ENCODE measurements around the gene CFL1.
"Not testable (repeated sequence)": the region's sequence is repeated elsewhere in the genome, so short reads cannot be mapped to it uniquely, and the experiment has no call there.

CFL1 gene

GRCh38 chr11:65895482-65895981, 37.6 kb upstream of the CFL1 start:
- H3K36me3 ChIP-seq: no peaks in the 10 kb centered on the region
- no peak for DNase-seq
- H3K27ac ChIP-seq: no peak overlapping the region
- no peaks in the 10 kb centered on the region for H3K9me3 ChIP-seq (ENCODE audit: severe bottlenecking)
- no peaks in the 10 kb centered on the region for H3K27me3 ChIP-seq (ENCODE audit: insufficient read depth, low read depth, severe bottlenecking)
- no peak overlapping the region for H3K4me3 ChIP-seq (ENCODE audit: low read depth, low read length)
- no peak for TF ChIP-seq CTCF (IDR thresholded peaks at IDR 0.05; ENCODE audit: low read depth, low read length)

GRCh38 chr11:65894034-65894591, 36.1 kb upstream of the CFL1 start:
- Histone ChIP-seq H3K4me3 (ENCODE audit: low read depth, low read length) (no peak overlapping the region; the same call in 1 of the 2 replicates), H3K9me3 (ENCODE audit: severe bottlenecking) (no peaks in the 10 kb centered on the region), H3K36me3 (no peaks in the 10 kb centered on the region), H3K27me3 (ENCODE audit: insufficient read depth, low read depth, severe bottlenecking) (no peaks in the 10 kb centered on the region), H3K27ac (peak overlapping the region; percentile 66)
- TF ChIP-seq CTCF (IDR thresholded peaks at IDR 0.05; ENCODE audit: low read depth, low read length): no peak
- no peak for DNase-seq

GRCh38 chr11:65892661-65893317, 34.8 kb upstream of the CFL1 start:
- no peaks in the 10 kb centered on the region for H3K9me3 ChIP-seq (ENCODE audit: severe bottlenecking)
- H3K27me3 ChIP-seq (ENCODE audit: insufficient read depth, low read depth, severe bottlenecking): no peaks in the 10 kb centered on the region
- no peak for TF ChIP-seq CTCF (IDR thresholded peaks at IDR 0.05; ENCODE audit: low read depth, low read length)
- H3K27ac ChIP-seq: no peak overlapping the region
- H3K4me3 ChIP-seq (ENCODE audit: low read depth, low read length): no peak overlapping the region
- H3K36me3 ChIP-seq: no peaks in the 10 kb centered on the region
- no peak for DNase-seq

- H3K36me3 ChIP-seq; H3K9me3 ChIP-seq (ENCODE audit: severe bottlenecking); DNase-seq; H3K27me3 ChIP-seq (ENCODE audit: insufficient read depth, low read depth, severe bottlenecking): not testable (repeated sequence)
- H3K4me3 ChIP-seq (ENCODE audit: low read depth, low read length): peak overlapping the region; percentile 87
- peak overlapping the region; percentile 86; the same call in 1 of the 2 replicates for H3K27ac ChIP-seq
These were observed 34.2 kb upstream of the CFL1 start for GRCh38 chr11:65892137-65892540.

GRCh38 chr11:65891219-65892136, 33.5 kb upstream of the CFL1 start:
- DNase-seq: peak; percentile 58
- Histone ChIP-seq H3K27ac (peak overlapping the region; percentile 86), H3K4me3 (ENCODE audit: low read depth, low read length) (peak overlapping the region; percentile 87), H3K36me3 (peaks cover 7% of the 10 kb centered on the region), H3K9me3 (ENCODE audit: severe bottlenecking) (no peaks in the 10 kb centered on the region), H3K27me3 (ENCODE audit: insufficient read depth, low read depth, severe bottlenecking) (no peaks in the 10 kb centered on the region)
- TF ChIP-seq CTCF (IDR thresholded peaks at IDR 0.05; ENCODE audit: low read depth, low read length): peak; percentile 65
